Measurements from ENCODE around the gene N4BP2. TPM values are rescaled to one million over a fixed set of nuclear protein-coding genes. Genes with fewer than 3 reads are reported as not detected.

Gene N4BP2
- total RNA-seq, 1 donor from 2014 or later = 5.0 TPM

- DNase-seq = no peak
- Histone ChIP-seq H3K9me3 (replicated peaks) (no peaks in the 10 kb centered on the region), H3K36me3 (no peaks in the 10 kb centered on the region), H3K4me3 (no peak overlapping the region), H3K27ac (replicated peaks) (no peak overlapping the region), H3K4me1 (no peaks in the 10 kb centered on the region), H3K27me3 (ENCODE audit: low read depth) (peaks cover 8% of the 10 kb centered on the region)
- no peak for TF ChIP-seq CTCF (IDR thresholded peaks at IDR 0.05; ENCODE audit: borderline replicate concordance)
- intact Hi-C loops (cut with micrococcal nuclease) = no loop called here
Measured at GRCh38 chr4:40206426-40206825, 149.8 kb downstream of the N4BP2 start.

Other genes starting within 250 kb of the N4BP2 start
- gene PDS5A, start 78.9 kb upstream of the N4BP2 start, total RNA-seq = 29.3 TPM
- 0.41 TPM for gene RHOH, start 140.2 kb downstream of the N4BP2 start, total RNA-seq

Measured in left ventricle myocardium inferior (tissue), 1 donor.